HG02610 (cell line): ENCODE results near the gene MCHR1.

Source experiments
- ATAC-seq: cut with Tn5 transposase; IDR thresholded peaks from one replicate; pipeline ENCODE4 v1.9.1; 2021; ENCODE audit warnings: mild to moderate bottlenecking, moderate library complexity; ENCODE audit not compliant: unreplicated experiment

Gene MCHR1

DNA sequence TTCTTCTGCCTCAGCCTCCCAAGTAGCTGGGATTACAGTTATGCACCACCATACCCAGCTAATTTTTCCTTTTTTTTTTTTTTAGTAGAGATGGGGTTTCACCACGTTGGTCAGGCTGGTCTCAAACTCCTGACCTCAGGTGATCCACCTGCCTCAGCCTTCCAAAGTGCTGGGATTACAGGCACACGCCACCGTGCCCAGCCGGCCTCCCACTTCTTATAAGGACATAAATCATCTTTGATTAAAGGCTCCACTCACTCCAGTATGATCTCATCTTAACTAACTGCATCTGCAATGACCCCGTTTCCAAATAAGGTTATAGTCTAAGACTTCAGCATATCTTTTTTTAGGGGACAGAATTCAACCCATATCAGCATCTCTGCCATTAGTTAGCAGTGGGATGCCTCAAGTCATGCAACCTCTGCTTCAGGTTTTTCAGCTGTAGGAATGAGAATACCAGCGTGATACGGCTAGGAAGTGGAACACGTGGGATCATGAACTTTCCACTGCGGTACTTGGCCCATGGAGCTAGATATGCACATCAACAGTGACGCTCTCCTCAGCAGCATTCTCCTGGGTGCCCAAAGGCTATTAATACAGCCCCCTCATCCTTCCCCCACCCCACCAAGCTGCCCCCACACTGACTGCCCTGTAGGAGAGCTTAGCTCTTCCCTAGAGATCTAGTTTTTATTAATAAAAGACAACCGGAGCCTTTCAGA is 41.4 kb downstream of the MCHR1 start:
- ATAC-seq, result no peak

DNA sequence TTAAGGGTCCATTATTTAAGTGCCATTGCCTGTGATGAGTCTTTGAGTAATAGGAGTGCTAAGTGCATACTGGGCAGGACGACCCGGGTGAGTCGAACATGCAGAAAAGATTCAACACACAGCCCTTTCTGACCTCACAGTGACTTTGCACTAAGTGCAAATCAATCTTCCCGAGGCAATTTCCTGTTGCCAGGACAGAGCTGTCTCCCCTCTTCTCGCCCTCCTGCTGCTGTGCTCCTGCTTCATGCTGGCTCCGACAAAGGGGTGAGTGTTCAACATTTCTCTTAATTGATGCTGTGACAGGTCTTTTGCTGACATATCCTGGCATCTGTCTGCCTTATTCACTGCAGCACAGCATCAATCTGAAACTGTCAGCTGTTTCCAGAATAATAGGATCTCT is 42.0 kb downstream of the MCHR1 start:
- ATAC-seq, result no peak

DNA sequence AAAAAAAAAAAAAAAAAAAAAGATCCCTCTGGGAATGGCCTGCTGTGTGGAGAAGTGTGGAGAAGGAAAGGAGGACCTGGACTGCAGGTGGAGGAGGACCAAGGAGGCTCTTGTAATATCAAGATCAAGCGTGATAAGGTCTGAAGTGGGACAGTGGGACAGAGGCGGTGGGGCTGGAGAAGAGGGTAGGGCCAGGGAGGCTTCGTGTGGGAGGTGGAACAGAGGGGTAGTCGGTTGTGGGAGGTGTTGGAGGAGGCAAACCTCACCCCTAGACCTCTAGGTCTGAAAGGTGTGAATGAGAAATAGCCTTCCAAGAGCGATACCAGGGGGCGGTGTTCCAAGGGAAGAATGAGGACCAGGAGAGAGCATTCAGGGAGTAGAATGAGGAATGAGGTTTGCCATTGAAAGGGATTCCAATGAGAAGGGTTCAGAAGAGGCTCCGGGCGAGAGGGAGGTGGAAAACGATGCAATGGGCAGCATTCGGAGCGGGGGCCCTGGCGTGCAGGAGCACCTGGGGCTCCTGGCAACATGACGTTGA is 44.2 kb downstream of the MCHR1 start:
- ATAC-seq, result no peak

DNA sequence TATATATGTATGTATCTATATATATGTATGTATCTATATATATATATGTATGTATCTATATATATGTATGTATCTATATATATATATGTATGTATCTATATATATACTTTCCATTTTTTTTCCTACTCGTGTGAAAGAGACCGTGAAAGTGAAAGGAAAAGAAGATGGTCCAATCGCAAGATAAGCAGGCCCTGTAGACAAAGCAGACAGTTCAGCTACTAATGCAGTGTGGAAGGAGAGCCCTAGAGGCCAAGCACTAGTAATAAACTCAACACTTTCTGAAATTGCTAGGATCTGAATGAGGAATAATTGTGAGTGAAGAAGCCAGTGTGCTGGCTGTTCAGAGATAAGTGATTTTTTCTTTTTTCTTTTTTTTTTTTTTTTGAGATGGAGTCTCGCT is 47.2 kb downstream of the MCHR1 start:
- ATAC-seq, result no peak

DNA sequence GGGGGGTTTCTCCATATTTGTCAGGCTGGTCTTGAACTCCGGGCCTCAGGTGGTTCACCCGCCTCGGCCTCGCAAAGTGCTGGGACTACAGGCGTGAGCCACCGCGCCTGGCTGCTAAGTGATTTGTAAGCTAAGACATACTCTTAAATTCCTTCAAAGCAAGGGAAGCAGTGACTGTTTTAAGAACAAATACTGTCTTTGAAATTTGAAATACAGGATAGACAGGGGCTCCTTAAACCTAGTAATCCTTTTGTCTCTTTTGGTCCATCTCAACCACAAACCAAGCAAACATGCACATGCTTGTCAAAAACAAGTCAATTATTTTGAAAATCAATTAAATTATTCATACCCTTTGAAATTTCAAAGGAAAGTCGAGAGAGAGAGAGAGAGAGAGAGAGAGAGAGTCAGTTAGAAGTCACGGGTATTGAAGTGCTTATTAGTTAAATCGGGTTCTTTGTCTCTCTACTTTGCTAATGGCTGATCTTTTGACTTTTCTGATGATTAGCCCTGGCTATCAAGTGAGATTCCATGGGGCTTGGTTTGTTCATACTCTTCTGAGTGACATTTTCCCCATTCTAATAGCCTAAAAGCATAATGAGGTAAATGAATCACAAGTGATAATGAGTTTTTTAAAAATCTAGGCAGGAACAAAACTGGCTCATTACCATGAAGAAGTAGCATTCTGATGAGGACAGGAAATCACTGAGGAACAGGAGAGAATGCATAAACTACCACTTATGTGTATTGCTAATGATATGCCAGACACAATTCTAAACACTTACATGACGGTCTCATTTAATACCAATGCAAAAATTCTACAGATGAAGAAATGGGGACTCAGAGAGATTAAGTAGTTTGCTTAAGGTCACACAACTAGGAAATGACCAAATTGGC is 48.0 kb downstream of the MCHR1 start:
- ATAC-seq, result no peak

DNA sequence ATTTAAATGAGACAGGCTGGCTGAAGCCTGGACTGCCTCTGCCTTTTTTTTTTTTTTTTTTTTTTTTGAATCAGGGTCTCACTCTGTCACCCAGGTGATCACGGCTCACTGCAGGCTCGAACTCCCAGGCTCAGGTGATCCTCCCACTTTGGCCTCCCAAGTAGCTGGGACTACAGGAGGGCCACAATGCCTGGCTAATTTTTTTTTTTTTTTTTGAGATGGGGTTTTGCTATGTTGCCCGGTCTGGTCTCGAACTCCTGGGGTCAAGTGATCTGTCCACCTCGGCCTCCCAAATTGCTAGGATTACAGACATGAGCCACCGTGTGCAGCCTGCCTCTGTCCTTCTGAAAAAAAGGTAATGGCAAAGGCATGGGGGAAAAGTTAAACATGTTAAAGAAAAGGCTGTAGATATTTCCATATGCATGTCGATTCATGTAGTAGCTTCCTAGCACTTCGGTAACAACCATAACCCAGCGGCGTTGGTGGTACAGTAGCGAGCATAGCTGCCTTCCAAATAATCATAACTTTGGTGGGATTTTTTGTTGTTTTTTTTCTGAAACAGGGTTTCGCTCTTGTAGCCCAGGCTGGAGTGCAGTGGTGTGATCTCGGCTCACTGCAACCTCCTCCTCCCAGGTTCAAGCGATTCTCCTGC is 48.8 kb downstream of the MCHR1 start:
- ATAC-seq, result no peak

DNA sequence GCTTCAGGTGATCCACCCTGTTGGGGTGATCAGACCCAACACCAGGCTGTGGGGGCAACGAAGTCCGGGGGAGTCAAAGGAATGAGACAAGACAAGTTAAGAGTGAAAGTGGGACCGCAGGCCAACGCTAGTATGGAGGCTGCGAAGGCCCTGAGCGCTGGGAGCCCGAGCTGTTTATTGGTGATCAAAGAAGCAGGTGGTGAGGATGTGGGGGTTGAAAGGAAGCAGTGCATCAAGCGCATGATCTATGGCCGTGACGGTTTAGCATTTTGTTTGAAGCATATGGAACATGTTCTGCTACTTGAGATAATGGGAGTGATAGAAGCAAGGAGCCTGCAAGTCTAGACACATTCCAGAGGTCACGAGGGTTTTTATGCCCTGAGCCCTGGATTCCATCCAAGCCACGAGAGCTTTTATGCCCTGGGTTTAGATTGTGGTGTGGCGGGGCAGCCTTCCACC is 49.5 kb downstream of the MCHR1 start:
- ATAC-seq, result no peak

DNA sequence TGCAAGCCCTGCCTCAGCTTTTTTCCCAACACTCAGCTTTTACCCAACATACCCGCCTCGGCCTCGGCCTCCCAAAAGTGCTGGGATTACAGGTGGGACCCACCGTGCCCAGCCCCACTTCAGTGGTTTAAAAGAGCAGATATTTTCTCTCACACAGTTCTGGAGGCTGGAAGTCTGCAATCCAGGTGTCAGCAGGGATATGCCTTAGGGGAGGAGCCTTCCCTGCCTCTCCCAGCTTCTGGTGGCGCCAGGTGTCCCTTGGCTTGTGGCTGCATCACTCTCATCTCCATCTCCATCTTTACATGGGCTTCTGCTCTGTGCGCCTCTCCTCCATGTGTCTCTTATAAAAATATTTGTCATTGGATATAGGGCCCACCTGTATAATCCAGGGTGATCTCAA is 50.0 kb downstream of the MCHR1 start:
- ATAC-seq, result no peak
